Skeletal muscle tissue (tissue), 4 donors: ENCODE measurements around the gene FBXO47. TPM values are rescaled to one million over a fixed set of nuclear protein-coding genes. Genes with fewer than 3 reads are reported as not detected.
A peak's percentile ranks its signal among the peaks of the same experiment; 100 is the strongest.

Experiments used
- H3K27ac ChIP-seq: one replicate; pipeline ENCODE4 v1.7.0; 2013; ENCODE audit warnings: mild to moderate bottlenecking, low read depth, low read length, inconsistent platforms
- H3K27me3 ChIP-seq, 3 donors: one replicate each; pipeline ENCODE4 v1.7.0; 2013; ENCODE audit warnings: low read length in 3 of 3; ENCODE audit not compliant: control insufficient read depth in 3 of 3, insufficient read depth in 3 of 3
- H3K36me3 ChIP-seq, 3 donors: one replicate each; pipeline ENCODE4 v1.7.0; 2013; ENCODE audit warnings: low read length in 3 of 3; ENCODE audit not compliant: control insufficient read depth in 3 of 3, insufficient read depth in 3 of 3
- H3K4me1 ChIP-seq, 3 donors: one replicate each; pipeline ENCODE4 v1.7.0; 2013; ENCODE audit warnings: low read length in 3 of 3, mild to moderate bottlenecking in 3 of 3; ENCODE audit not compliant: control insufficient read depth in 3 of 3, insufficient read depth in 3 of 3
- H3K4me3 ChIP-seq, 3 donors: one replicate each; pipeline ENCODE4 v1.7.0; 2013; ENCODE audit warnings: low read length in 3 of 3
- H3K9ac ChIP-seq, 3 donors: one replicate each; pipeline ENCODE4 v1.7.0; 2013; ENCODE audit warnings: low read length in 3 of 3, mild to moderate bottlenecking in 3 of 3, moderate library complexity in 2 of 3, low read depth in 1 of 3
- H3K9me3 ChIP-seq, 3 donors: one replicate each; pipeline ENCODE4 v1.7.0; 2013; ENCODE audit warnings: low read length in 3 of 3; ENCODE audit not compliant: control insufficient read depth in 3 of 3
- total RNA-seq: library from RNA; depleted of rRNA; stranded (reverse); fragments of >200 nt; gene quantifications from one replicate; pipeline ENCODE4 v1.2.3, GENCODE V29; 2014
- donor health status: Osteomylitis.

FBXO47 gene
- total RNA-seq, 1 donor from 2014 or later = not detected

DNA sequence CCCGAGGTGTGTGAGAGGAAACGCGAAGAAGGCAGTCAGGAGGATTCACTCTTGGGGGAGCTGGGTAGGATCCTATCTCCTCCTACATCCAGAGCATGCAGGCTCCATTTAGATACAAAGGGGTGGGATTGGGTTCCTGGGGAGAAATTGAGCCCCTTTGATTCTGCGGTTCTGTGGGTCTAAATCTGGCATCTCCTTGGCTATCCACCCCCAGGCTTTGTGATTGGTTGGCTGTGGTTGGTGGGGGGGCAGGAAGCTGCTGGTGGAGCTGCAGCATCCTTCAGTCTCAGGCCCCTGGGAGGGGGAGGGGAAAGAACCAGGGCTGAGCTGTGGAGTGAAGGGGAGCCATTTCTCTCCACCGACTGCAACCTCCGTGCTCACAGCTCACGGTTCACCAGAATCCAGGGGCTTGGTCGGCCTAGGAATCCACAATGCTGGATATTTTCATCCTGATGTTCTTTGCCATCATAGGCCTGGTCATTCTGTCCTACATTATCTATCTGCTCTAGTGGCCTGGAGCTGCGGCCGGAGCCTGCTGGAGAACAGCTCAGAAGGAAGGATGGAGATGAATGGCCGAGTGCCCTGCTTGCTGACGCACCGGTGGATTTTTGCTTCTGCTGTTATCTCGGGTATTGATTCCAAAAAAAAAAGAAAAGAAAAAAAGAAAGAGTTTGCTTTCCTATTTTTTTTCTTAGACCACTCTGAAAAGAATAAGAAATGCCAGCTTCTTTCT is 41.8 kb downstream of the FBXO47 start, which contains the start of gene LASP1NB:
Gene LASP1NB, plus strand, starts transcription at position 352 of the 733 bp plus-strand sequence.
- H3K4me1 ChIP-seq = peaks cover 19 to 25% (median 20%) of the 10 kb centered on the region in 3 donors
- H3K4me3 ChIP-seq = no peak within 1 kb of the TSS
- no peak within 1 kb of the TSS for H3K27ac ChIP-seq
- no peak within 1 kb of the TSS for H3K9ac ChIP-seq
- H3K36me3 ChIP-seq = no peaks in the 10 kb centered on the region
- H3K27me3 ChIP-seq = no peaks in the 10 kb centered on the region
- no peaks in the 10 kb centered on the region for H3K9me3 ChIP-seq

DNA sequence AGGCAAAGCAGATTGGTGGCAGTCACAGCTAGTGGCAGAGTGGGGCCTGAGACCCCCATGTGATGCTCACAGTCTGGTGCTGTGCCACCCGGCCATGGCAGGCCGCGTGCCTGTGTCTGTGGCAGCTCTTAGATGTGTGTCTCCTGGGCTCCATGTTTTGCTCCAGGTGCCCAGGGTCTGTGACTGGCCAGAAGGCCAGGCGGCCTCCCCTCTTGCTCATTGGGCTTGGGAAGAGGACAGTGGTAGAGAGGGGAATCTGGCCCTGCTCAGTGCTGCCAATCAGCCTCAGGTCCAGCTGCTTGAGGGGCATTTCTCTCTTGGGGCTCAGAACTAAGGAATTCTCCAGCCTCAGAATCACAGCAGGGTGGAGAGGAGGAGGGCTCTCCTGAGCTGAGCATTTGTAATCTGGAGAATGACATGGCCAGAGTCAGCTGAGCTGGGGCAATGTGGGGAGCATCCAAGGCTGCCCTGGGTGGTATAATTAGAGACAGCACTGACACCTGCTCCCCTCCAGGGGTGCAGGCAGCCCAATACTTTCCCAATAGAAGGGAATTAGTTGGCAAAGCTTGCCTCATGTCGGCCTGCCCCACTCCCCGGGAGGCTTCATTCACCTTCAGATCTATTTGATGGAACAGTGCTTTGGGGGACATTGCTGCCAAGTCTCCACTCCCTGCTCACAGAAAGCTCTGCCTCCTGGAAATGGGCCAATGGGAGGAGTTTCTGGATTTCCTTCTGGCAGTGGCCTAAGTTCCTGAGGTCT is 44.5 kb downstream of the FBXO47 start:
- H3K9ac ChIP-seq = peak overlapping the region in 1 of 3 donors; percentile 45
- peaks cover 11 to 17% (median 15%) of the 10 kb centered on the region in 3 donors for H3K36me3 ChIP-seq
- H3K4me1 ChIP-seq = peaks cover 26 to 38% (median 33%) of the 10 kb centered on the region in 3 donors
- H3K9me3 ChIP-seq = no peaks in the 10 kb centered on the region
- peak overlapping the region; percentile 47 for H3K27ac ChIP-seq
- H3K27me3 ChIP-seq = no peaks in the 10 kb centered on the region
- no peak overlapping the region for H3K4me3 ChIP-seq

DNA sequence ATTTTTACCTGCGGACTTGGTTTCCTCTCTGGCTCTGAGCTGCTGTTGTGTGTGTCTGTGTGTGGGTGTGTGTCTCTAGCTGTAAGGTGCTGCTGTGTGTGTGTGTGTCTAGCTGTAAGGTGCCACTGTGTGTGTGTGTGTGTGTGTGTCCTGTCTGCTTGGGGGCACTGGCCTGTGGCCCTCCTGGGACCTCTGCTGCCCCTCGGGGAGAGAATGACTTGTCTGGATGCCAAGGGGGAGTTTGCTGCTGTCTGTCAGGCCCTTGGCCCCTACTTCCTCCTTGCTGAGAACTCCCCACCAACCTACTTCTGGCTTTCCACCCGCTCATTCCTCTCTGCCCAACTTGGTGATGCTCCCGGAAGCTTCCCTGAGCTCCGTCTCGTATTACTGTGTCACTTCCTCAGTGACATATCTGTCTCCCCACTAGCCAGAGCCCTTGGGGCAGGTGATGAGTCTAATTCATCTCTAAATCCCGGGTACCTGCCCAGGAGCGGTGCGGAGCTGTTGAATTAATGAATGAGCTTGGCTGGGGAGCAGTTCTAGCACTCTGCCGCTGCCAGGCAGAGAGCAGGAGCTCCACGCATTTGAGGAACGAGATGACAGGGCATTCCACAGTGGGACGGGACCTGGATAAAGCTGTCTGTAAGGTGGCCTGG is 45.3 kb downstream of the FBXO47 start:
- H3K9me3 ChIP-seq = no peaks in the 10 kb centered on the region
- H3K27ac ChIP-seq = peak overlapping the region; percentile 47
- H3K9ac ChIP-seq = peak overlapping the region in 1 of 3 donors; percentile 9
- peaks cover 26 to 38% (median 33%) of the 10 kb centered on the region in 3 donors for H3K4me1 ChIP-seq
- peaks cover 13 to 24% (median 15%) of the 10 kb centered on the region in 3 donors for H3K36me3 ChIP-seq
- H3K27me3 ChIP-seq = no peaks in the 10 kb centered on the region
- peak overlapping the region in 1 of 3 donors; percentile 13 for H3K4me3 ChIP-seq

DNA sequence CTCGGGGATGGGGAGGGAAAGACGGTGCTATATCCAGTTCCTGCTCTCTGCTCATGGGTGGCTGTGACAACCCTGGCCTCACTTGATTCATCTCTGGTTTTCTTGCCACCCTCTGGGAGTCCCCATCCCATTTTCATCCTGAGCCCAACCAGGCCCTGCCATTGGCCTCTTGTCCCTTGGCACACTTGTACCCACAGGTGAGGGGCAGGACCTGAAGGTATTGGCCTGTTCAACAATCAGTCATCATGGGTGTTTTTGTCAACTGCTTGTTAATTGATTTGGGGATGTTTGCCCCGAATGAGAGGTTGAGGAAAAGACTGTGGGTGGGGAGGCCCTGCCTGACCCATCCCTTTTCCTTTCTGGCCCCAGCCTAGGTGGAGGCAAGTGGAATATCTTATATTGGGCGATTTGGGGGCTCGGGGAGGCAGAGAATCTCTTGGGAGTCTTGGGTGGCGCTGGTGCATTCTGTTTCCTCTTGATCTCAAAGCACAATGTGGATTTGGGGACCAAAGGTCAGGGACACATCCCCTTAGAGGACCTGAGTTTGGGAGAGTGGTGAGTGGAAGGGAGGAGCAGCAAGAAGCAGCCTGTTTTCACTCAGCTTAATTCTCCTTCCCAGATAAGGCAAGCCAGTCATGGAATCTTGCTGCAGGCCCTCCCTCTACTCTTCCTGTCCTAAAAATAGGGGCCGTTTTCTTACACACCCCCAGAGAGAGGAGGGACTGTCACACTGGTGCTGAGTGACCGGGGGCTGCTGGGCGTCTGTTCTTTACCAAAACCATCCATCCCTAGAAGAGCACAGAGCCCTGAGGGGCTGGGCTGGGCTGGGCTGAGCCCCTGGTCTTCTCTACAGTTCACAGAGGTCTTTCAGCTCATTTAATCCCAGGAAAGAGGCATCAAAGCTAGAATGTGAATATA is 46.6 kb downstream of the FBXO47 start:
- no peaks in the 10 kb centered on the region for H3K9me3 ChIP-seq
- H3K27me3 ChIP-seq = no peaks in the 10 kb centered on the region
- H3K9ac ChIP-seq = peak overlapping the region in 2 of 3 donors; percentile 8 to 16
- peaks cover 26 to 38% (median 33%) of the 10 kb centered on the region in 3 donors for H3K4me1 ChIP-seq
- H3K27ac ChIP-seq = no peak overlapping the region
- H3K36me3 ChIP-seq = peaks cover 16 to 30% (median 19%) of the 10 kb centered on the region in 3 donors
- H3K4me3 ChIP-seq = no peak overlapping the region

DNA sequence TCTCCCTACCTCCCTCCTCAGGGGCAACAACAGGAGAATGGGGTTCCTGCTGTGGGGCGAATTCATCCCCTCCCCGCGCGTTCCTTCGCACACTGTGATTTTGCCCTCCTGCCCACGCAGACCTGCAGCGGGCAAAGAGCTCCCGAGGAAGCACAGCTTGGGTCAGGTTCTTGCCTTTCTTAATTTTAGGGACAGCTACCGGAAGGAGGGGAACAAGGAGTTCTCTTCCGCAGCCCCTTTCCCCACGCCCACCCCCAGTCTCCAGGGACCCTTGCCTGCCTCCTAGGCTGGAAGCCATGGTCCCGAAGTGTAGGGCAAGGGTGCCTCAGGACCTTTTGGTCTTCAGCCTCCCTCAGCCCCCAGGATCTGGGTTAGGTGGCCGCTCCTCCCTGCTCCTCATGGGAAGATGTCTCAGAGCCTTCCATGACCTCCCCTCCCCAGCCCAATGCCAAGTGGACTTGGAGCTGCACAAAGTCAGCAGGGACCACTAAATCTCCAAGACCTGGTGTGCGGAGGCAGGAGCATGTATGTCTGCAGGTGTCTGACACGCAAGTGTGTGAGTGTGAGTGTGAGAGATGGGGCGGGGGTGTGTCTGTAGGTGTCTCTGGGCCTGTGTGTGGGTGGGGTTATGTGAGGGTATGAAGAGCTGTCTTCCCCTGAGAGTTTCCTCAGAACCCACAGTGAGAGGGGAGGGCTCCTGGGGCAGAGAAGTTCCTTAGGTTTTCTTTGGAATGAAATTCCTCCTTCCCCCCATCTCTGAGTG is 47.7 kb downstream of the FBXO47 start:
- H3K9me3 ChIP-seq = no peaks in the 10 kb centered on the region
- H3K27me3 ChIP-seq = no peaks in the 10 kb centered on the region
- peaks cover 26 to 42% (median 31%) of the 10 kb centered on the region in 3 donors for H3K36me3 ChIP-seq
- H3K27ac ChIP-seq = no peak overlapping the region
- H3K4me1 ChIP-seq = peaks cover 26 to 41% (median 33%) of the 10 kb centered on the region in 3 donors
- no peak overlapping the region for H3K4me3 ChIP-seq
- peak overlapping the region in 1 of 3 donors; percentile 14 for H3K9ac ChIP-seq

DNA sequence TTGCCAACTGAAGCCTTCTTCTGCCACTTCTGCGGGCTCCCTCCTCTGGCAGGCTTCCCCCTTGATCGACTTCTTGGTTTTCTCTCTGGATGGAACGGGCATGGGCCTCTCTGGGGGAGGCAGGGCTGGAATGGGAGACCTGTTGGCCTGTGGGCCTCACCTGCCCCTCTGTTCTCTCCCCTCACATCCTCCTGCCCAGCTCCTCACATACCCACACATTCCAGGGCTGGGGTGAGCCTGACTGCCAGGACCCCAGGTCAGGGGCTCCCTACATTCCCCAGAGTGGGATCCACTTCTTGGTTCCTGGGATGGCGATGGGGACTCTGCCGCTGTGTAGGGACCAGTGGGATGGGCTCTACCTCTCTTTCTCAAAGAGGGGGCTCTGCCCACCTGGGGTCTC is 48.3 kb downstream of the FBXO47 start:
- H3K4me3 ChIP-seq = no peak overlapping the region
- no peak overlapping the region for H3K27ac ChIP-seq
- no peaks in the 10 kb centered on the region for H3K9me3 ChIP-seq
- peaks cover 26 to 43% (median 33%) of the 10 kb centered on the region in 3 donors for H3K4me1 ChIP-seq
- peaks cover 29 to 47% (median 33%) of the 10 kb centered on the region in 3 donors for H3K36me3 ChIP-seq
- H3K9ac ChIP-seq = peak overlapping the region in 1 of 3 donors; percentile 33
- H3K27me3 ChIP-seq = no peaks in the 10 kb centered on the region

DNA sequence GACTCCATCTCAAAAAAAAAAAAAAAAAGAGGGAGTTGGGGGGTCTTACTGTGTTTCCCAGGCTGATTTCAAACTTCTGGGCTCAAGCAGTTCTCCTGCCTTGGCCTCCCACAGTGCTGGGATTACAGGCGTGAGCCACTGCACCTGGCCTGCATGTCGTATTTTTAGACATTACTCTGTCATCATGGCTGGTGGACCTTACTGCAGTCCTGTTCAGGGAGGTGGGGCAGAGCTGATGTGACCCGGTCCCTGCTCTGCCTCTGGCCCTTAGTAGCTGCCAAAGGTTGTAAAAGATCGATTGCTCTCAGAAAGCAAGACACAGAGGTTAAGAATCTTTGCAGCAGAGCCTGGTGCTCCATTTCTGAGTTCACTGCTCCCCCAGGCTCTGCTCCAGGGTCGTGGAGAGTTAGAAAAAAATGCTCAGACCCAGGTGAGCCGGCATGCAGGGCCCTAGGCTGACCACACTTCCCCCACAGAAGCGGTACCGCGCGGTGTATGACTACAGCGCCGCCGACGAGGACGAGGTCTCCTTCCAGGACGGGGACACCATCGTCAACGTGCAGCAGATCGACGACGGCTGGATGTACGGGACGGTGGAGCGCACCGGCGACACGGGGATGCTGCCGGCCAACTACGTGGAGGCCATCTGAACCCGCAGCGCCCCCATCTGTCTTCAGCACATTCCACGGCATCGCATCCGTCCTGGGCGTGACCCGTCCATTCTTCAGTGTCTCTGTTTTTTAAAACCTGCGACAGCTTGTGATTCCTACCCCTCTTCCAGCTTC is 48.9 kb downstream of the FBXO47 start:
- no peaks in the 10 kb centered on the region for H3K27me3 ChIP-seq
- H3K36me3 ChIP-seq = peaks cover 29 to 48% (median 33%) of the 10 kb centered on the region in 3 donors
- H3K9me3 ChIP-seq = no peaks in the 10 kb centered on the region
- H3K27ac ChIP-seq = no peak overlapping the region
- no peak overlapping the region for H3K4me3 ChIP-seq
- H3K4me1 ChIP-seq = peaks cover 26 to 44% (median 33%) of the 10 kb centered on the region in 3 donors
- H3K9ac ChIP-seq = peak overlapping the region in 1 of 3 donors; percentile 45

DNA sequence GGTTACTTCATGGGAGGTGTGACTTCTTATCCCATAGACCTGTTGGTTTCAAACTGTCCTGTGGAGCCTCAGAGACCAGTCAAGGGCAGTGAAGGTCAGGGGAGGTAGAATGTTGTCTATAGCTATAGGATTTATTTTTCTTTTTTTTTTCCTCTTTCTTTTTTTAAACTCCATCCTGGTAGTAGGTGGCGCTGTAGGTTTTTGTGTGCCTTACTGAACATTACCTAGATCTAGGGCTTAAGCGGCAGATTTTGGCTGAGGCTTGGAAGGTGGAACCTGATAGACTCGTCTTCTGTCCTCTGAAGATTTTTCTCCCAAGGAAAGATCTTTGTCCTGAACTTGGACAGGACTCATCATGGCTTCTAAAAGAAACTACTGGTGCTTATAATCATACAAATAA is 49.9 kb downstream of the FBXO47 start:
- Histone ChIP-seq H3K36me3 (peaks cover 29 to 48% (median 36%) of the 10 kb centered on the region in 3 donors), H3K27me3 (no peaks in the 10 kb centered on the region), H3K4me3 (no peak overlapping the region), H3K27ac (no peak overlapping the region), H3K9ac (no peak overlapping the region), H3K9me3 (no peaks in the 10 kb centered on the region), H3K4me1 (peaks cover 27 to 46% (median 33%) of the 10 kb centered on the region in 3 donors)
